Measurements from ENCODE around the gene COL6A1. TPM values are rescaled to one million over a fixed set of nuclear protein-coding genes. Genes with fewer than 3 reads are reported as not detected.

The COL6A1 gene
- total RNA-seq, 1 donor from 2014 or later, result 12.9 TPM

DNA sequence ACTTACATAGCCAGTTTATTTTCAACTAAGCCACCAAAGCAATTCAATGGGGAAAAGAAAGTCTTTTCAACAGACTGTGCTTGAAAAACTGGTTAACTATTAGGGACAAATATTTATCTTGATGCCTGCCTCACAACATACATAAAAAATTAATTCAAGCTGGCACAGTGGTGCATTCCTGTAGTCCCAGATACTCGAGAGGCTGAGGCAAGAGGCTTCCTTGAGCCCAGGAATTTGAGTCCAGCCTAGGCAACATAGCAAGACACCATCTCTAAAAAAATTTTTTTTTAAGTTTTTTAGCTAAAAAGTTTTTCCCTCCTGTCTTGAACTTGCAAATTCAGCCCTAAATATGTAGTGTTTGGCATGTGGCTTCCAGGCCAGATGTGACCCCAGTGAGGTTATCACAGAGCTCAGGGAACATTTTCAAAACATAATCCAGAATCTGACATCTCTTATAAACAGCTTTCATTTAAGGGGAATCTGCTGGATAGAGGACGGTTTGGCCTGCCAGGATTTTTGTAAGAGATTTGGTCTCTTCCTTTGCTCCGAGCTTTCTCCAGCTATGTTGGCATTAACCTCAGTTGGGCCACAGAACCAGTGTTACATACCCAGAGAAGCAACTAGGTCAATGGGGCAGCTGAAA lies 46.4 kb downstream of the COL6A1 start:
- Histone ChIP-seq H3K36me3 (ENCODE audit: control insufficient read depth, insufficient read depth, low read length) (no peaks in the 10 kb centered on the region), H3K4me3 (ENCODE audit: low read depth, low read length) (no peak overlapping the region), H3K27me3 (ENCODE audit: control insufficient read depth, insufficient read depth, low read length) (no peaks in the 10 kb centered on the region)
- DNase-seq (ENCODE audit: low read depth) (no peak), FAIRE-seq (no peak)
- TF ChIP-seq, protein P1, sequence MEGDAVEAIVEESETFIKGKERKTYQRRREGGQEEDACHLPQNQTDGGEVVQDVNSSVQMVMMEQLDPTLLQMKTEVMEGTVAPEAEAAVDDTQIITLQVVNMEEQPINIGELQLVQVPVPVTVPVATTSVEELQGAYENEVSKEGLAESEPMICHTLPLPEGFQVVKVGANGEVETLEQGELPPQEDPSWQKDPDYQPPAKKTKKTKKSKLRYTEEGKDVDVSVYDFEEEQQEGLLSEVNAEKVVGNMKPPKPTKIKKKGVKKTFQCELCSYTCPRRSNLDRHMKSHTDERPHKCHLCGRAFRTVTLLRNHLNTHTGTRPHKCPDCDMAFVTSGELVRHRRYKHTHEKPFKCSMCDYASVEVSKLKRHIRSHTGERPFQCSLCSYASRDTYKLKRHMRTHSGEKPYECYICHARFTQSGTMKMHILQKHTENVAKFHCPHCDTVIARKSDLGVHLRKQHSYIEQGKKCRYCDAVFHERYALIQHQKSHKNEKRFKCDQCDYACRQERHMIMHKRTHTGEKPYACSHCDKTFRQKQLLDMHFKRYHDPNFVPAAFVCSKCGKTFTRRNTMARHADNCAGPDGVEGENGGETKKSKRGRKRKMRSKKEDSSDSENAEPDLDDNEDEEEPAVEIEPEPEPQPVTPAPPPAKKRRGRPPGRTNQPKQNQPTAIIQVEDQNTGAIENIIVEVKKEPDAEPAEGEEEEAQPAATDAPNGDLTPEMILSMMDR (IDR thresholded peaks at IDR 0.05; ENCODE audit: insufficient read depth, low read length, severe bottlenecking), result no peak

DNA sequence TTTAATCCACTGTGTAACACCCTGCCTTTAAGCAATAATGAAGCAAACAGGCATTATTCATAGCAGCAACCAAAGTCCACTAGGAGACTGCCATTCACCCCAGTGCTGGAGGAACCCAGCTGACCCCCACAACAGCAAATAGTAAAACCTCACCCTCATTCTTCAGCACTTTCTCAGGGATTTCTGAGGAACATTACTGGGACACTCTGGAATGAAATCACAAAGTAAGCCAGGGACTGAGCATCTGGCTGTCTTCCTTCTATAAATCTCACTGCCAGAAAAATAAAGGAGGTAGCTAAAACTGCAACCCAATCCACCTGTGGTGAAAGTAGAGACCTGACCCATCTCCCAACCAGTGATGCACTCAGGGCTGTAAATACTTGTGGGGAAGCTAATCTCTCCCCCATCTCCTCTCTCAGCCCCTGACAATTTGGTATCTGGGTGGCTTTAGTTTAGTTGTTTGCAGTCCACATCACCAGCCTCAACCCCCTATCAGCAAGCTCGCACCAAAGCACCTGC lies 47.1 kb downstream of the COL6A1 start:
- TF ChIP-seq, protein P1 (IDR thresholded peaks at IDR 0.05; ENCODE audit: insufficient read depth, low read length, severe bottlenecking), result no peak

DNA sequence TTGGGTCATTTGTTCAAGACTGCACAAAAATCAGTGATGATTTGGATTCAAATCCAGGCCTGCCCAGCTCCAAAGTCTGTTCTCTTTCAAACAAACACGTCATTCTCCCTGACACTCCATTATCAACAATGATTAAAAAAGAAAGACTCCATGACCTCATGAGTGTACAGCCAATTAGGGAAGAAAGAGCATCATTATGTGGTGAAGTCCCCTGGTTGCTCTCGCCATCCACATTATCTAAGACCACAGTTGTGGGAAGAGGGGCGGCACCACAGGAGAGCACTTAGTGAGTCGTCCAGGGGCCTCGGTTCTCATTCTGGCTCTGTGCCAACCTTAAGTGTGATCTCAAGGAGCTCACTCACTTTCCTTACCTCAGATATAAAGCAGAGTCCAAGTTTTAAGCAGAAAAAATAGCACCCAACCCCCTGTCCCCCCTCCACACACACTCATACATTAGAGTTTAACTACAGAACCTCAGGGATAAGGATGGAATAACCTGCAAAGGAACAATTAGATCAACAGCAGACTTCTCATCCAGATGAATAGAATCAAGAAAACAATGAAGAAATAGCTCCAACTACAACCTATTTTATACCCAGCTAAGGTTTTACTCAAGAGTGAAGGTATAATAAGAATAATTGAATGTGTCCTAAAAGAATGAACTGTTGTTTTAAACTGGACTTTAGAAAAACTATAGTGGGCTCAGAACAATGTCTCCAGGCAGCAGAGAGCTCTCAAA lies 47.8 kb downstream of the COL6A1 start:
- no peak for FAIRE-seq
- no peaks in the 10 kb centered on the region for H3K27me3 ChIP-seq (ENCODE audit: control insufficient read depth, insufficient read depth, low read length)
- no peak for DNase-seq (ENCODE audit: low read depth)
- no peak overlapping the region for H3K4me3 ChIP-seq (ENCODE audit: low read depth, low read length)
- no peaks in the 10 kb centered on the region for H3K36me3 ChIP-seq (ENCODE audit: control insufficient read depth, insufficient read depth, low read length)
- TF ChIP-seq, protein P1 (IDR thresholded peaks at IDR 0.05; ENCODE audit: insufficient read depth, low read length, severe bottlenecking), result no peak

More for the DNA sequence above, 47.1 kb downstream of the COL6A1 start:
- Histone ChIP-seq H3K4me3 (ENCODE audit: low read depth, low read length) (no peak overlapping the region), H3K27me3 (ENCODE audit: control insufficient read depth, insufficient read depth, low read length) (no peaks in the 10 kb centered on the region), H3K36me3 (ENCODE audit: control insufficient read depth, insufficient read depth, low read length) (no peaks in the 10 kb centered on the region)
- FAIRE-seq (no peak), DNase-seq (ENCODE audit: low read depth) (no peak)

- Histone ChIP-seq H3K36me3 (ENCODE audit: control insufficient read depth, insufficient read depth, low read length) (no peaks in the 10 kb centered on the region), H3K4me3 (ENCODE audit: low read depth, low read length) (no peak overlapping the region), H3K27me3 (ENCODE audit: control insufficient read depth, insufficient read depth, low read length) (no peaks in the 10 kb centered on the region)
- FAIRE-seq (peak; percentile 50), DNase-seq (ENCODE audit: low read depth) (no peak)
- TF ChIP-seq, protein P1 (IDR thresholded peaks at IDR 0.05; ENCODE audit: insufficient read depth, low read length, severe bottlenecking), result no peak
Measured at GRCh38 chr21:46031484-46031883, 49.9 kb downstream of the COL6A1 start.

GRCh38 chr21:46032100-46032499 lies 50.5 kb downstream of the COL6A1 start:
- TF ChIP-seq, protein P1 (IDR thresholded peaks at IDR 0.05; ENCODE audit: insufficient read depth, low read length, severe bottlenecking), result no peak
- FAIRE-seq (no peak), DNase-seq (ENCODE audit: low read depth) (no peak)
- no peak overlapping the region for H3K4me3 ChIP-seq (ENCODE audit: low read depth, low read length)
- no peaks in the 10 kb centered on the region for H3K27me3 ChIP-seq (ENCODE audit: control insufficient read depth, insufficient read depth, low read length)
- no peaks in the 10 kb centered on the region for H3K36me3 ChIP-seq (ENCODE audit: control insufficient read depth, insufficient read depth, low read length)

Measured in bronchial epithelial cell (primary cell).